Omental fat pad (tissue), 4 donors: ENCODE results near the gene CTH. TPM values are rescaled to one million over a fixed set of nuclear protein-coding genes. Genes with fewer than 3 reads are reported as not detected.

Experiments
- ATAC-seq: fragments of 150-250 bp; one replicate; pipeline ENCODE4 v1.9.1; 2016; ENCODE audit warnings: mild to moderate bottlenecking, moderate library complexity; ENCODE audit not compliant: low FRiP score
- DNase-seq: peaks from one replicate; pipeline ENCODE4 v3.0.0-alpha.2; 2019; ENCODE audit warnings: low spot score
- total RNA-seq, 4 donors: library from RNA; depleted of rRNA; stranded (reverse); fragments of >200 nt; gene quantifications; one replicate each; pipeline ENCODE4 v1.1.0, GENCODE V29; 2016
- TF ChIP-seq, protein P1 (sequence below), 3 donors: fragments of 450-650 bp; IDR thresholded peaks; one replicate each; pipeline ENCODE4 v1.5.1; 2016 to 2017; ENCODE audit warnings: antibody characterized with exemption in 3 of 3, mild to moderate bottlenecking in 3 of 3, moderate library complexity in 2 of 3

Gene CTH
- total RNA-seq, 4 donors from 2014 or later: 4.9 to 13.3 (median 6.6) TPM

DNA sequence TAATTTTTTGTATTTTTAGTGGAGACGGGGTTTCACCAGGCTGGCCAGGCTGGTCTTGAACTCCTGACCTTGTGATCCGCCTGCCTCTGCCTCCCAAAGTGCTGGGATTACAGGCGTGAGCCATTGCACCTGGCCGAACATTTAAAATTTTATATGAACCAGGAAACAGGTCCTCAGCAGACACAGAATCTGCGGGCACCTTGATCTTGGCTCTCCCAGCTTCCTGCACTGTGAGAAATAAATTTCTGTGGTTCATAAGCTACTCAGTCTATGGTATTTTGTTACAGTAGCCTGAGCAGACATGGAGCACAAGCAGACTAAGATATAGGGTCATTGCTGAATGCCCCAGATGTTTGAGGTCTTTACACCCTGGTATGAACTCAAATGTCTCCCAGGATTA, 23.6 kb upstream of the CTH start:
- no peak for DNase-seq
- TF ChIP-seq, protein P1, sequence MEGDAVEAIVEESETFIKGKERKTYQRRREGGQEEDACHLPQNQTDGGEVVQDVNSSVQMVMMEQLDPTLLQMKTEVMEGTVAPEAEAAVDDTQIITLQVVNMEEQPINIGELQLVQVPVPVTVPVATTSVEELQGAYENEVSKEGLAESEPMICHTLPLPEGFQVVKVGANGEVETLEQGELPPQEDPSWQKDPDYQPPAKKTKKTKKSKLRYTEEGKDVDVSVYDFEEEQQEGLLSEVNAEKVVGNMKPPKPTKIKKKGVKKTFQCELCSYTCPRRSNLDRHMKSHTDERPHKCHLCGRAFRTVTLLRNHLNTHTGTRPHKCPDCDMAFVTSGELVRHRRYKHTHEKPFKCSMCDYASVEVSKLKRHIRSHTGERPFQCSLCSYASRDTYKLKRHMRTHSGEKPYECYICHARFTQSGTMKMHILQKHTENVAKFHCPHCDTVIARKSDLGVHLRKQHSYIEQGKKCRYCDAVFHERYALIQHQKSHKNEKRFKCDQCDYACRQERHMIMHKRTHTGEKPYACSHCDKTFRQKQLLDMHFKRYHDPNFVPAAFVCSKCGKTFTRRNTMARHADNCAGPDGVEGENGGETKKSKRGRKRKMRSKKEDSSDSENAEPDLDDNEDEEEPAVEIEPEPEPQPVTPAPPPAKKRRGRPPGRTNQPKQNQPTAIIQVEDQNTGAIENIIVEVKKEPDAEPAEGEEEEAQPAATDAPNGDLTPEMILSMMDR (IDR thresholded peaks at IDR 0.05): no peak

DNA sequence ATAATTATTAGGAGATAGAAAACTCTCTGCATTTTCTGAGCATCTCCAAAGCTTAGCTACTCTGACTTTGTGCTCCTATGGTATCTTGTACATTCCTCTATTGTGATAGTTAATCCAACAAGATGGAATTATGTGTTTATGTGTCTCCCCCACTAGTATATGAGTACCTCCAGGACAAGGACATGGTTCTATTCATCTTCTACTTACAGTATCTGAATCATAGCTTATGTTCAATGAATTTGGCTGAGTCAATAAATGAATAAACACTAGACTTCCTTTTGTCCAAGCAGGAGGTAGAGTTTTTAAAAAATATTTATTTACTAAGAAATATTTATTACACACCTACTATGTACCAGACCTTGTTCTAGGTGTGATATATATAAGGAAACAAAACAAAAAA, 18.4 kb upstream of the CTH start:
- DNase-seq (no peak), ATAC-seq (no peak)
- TF ChIP-seq, protein P1 (IDR thresholded peaks at IDR 0.05): no peak

More for the DNA sequence above, 23.6 kb upstream of the CTH start:
- ATAC-seq: no peak

GRCh38 chr1:70396607-70397006, 14.5 kb upstream of the CTH start:
- ATAC-seq (no peak), DNase-seq (no peak)
- TF ChIP-seq, protein P1 (IDR thresholded peaks at IDR 0.05): no peak

DNA sequence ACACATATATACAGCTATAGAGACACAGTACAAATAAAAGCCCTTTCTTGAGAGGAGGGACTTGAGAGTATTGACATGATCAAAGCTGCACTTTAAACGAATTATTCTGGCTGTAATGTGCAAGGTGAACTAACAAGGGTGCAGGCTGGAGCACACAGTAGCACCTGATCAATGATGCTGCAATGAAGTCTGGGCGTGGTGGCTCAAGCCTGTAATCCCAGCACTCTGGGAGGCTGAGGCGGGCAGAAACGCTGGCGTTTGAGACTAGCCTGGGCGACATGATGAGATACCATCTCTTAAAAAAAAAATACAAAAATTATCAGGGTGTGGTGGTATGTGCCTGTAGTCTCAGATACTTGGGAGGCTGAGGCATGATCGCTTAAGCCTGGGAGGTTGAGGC, 14.1 kb upstream of the CTH start:
- TF ChIP-seq, protein P1 (IDR thresholded peaks at IDR 0.05): no peak
- ATAC-seq: no peak
- DNase-seq: no peak

GRCh38 chr1:70400335-70400734, 10.7 kb upstream of the CTH start:
- no peak for DNase-seq
- TF ChIP-seq, protein P1 (IDR thresholded peaks at IDR 0.05): no peak
- no peak for ATAC-seq

DNA sequence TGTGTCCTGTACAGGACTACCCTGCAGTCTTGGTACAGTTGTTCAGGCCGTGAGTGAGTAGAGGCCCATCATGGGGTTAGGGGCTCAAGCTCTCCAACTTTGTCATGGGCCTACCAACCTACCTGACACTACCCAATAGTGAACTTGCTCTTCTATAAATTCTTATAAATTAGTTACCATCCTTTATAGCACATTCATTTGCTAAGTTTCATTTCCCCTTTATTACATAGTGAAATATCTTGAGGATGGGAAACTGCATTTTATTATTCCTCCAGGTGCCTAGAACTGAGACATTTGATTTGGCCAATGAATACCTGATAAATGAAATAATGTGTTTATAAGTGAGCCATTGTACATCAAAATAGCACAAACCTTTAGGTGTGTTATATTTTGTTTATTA, 9.1 kb upstream of the CTH start:
- TF ChIP-seq, protein P1 (IDR thresholded peaks at IDR 0.05): no peak
- DNase-seq: no peak
- no peak for ATAC-seq

- no peak for DNase-seq
- TF ChIP-seq, protein P1 (IDR thresholded peaks at IDR 0.05): no peak
- ATAC-seq: no peak
Measured at GRCh38 chr1:70403759-70404158, 7.3 kb upstream of the CTH start.
